Epidermal melanocyte (primary cell): ENCODE measurements around the gene FAM107A.

Experiments used
- DNase-seq: peaks from one replicate; pipeline ENCODE4 v3.0.0; 2011; ENCODE audit warnings: low spot score; ENCODE audit not compliant: insufficient read length

The FAM107A gene

GRCh38 chr3:58591517-58592510 lies 14.6 kb upstream of the FAM107A start:
- DNase-seq, result no peak

DNA sequence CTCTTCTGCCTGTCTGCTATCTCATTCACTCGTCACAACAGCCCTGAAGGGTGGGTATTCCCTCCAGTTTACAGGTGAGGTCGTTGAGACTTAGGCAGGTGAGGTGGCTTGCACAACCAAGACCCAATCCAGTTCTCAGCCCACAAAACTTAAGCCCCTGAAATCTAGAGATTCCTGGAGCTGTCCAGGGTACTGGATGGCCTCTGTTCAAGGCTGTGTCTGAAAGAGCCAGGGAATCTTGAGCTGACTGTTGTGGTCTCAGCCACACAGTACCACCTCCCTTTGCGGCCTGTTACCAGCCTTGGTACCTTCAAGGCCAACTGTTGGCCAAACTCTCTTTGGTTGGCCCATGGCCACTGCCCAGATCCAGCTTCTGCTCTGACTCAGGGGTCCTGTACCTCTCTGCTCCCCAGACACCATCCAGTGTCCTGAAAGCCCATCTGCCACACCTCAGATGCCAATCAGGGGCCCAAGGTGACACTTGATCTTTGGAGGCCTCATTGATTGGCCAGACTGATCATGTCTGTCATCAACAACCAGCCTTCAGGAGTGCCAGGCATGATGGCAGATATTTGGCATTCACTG lies 10.9 kb upstream of the FAM107A start:
- no peak for DNase-seq

- no peak for DNase-seq
These were observed 9.6 kb upstream of the FAM107A start for GRCh38 chr3:58586776-58587192.

DNA sequence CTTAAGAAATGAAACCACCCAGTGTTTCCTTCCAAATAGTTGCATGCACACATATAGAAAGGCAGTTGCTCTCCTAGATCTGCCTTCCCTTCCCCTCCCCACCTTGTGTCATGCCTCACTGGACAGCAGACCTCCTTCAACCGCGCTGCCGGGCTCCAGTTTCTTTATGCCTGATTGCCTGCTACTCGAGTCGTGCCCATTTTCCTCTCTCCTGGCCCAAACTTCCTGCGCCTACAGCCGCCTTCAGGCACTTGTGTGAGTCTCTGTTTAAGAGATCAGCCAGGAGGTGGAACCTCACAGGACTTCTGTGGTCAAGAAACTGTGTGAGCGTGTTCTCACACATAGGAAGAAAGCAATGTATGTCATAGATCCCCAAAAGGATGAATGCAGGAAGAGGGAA lies 8.8 kb upstream of the FAM107A start:
- DNase-seq, result no peak

DNA sequence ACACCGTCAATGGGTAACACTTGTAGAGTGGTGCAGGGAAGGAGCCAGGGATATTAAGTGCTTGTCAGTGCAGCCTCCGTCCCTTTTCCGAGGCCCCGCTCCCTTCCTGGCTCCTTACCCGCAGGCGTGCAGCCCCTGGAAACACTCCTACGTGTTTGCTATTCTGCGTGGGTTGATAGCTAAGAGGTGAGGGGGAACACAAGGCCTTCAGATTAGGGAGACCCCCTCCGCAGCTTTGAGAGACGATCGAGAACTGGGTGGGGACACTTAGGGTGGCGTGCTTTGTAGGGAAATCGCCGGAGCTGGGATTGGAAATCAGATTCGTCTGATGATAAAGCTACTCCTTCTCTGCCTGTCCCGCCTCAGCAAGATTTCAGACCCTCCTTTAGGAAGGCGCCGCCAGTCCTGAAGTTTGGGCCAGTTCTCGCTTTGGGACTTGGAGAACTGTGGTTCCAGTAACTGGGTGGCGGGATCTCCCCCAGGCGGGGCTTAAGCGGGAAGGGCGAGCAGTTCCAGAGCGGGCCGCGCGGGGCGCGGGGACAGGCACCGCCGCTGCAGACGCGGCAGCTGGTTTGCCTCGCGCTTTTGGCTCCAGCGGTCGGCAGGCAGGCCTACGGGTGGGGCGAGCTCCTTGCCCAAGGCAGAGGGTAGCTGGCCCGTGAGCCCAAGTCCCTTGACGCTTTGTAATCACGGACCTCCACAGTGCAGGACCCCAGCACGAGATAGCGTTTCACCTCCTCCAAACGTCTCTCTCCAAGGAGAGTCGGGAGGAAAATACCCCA lies 8.0 kb upstream of the FAM107A start:
- DNase-seq, result peak; percentile 90

- DNase-seq, result no peak
These were observed 7.5 kb upstream of the FAM107A start for GRCh38 chr3:58584690-58585004.

- DNase-seq, result peak; percentile 23
These were observed 4.3 kb upstream of the FAM107A start for GRCh38 chr3:58581328-58582091.

DNA sequence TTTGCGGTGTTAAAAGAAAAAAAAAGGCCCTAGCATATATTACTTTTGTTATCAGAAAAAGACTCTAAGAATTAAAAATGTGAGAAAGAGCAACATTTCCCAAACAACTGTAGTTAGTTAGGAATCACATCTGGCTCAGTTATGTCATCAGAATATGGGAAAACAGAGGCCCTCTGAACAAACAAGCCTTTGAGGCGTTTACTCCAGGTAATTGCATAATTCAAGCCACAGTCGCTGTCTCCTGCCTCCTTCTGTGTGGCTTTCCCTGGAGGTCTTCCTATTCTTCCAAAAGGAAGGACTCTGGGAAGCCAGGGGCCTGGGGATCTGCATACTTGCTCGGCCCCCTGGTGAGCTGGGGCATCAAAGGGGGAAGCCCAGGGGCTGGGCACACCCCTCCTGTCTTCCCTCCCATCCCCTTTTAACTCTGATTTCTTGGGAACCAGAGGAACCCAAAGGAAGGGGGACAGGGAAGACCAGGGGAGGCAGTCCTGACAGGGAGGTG lies 3.7 kb upstream of the FAM107A start:
- no peak for DNase-seq

DNA sequence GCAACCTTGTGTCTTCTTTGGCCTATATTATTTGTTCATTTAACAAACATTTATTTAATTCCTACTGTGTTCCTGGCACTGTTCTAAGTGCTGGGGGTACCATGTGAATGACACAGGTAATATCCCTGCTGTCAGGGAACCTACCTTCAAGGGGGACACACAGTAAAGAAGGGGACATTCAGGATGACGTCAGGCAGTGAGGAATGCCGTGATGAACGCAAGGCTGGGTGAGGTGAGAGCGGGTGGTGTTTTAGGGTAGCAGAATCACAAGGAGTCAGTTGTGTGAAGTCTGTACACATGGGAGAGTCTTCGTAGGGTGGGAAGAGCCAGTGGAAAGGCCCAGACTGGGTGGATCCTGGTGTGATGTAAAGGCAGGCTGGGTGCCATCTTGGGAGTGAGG lies 1.7 kb upstream of the FAM107A start:
- DNase-seq, result no peak

GRCh38 chr3:58576716-58577115 lies 475 bp downstream of the FAM107A start:
- DNase-seq, result no peak

GRCh38 chr3:58575971-58576652 lies 1.1 kb downstream of the FAM107A start:
- DNase-seq, result no peak

- DNase-seq, result no peak
These were observed 2.5 kb downstream of the FAM107A start for GRCh38 chr3:58574682-58575081.

DNA sequence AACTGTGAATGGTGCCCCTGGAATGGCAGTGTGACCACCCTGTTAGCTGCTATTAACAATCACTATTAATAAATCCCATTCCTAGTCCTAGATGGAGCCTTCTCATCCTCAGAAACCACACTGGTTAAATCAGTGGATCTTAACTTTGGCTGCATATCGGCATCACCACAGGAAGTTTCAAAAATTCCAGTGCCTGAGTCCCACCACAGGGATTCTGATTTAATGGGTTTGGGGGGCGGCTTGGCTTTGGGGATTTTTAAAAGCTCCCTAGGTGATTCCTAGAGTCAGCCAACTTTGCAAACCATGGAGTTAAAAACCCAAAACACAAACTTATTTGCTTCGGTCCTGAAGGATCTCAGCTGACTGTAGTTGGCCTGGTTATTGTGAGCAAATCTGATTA lies 3.1 kb downstream of the FAM107A start:
- no peak for DNase-seq

GRCh38 chr3:58573640-58574039 lies 3.6 kb downstream of the FAM107A start:
- DNase-seq, result no peak

GRCh38 chr3:58572634-58573230 lies 4.5 kb downstream of the FAM107A start:
- no peak for DNase-seq

GRCh38 chr3:58572013-58572633 lies 5.1 kb downstream of the FAM107A start:
- DNase-seq, result no peak

DNA sequence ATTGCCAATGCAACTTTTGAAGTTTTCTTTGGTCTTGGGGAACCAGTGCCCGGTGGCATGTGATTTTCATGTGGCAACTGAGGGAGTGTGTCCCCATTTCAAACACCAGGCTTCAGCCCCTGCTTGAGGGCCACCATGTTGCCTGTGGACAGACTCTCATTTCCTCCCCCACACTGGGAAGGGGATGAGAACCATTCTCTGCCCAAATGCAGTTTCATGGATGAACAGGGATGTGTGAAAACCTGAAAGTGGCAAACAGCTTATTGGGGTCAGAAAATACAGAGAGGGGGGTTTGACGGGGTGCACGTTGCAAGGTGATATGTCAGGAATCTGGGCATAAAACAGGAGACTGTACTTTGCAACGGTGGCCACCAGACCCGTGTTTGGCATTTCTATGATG lies 6.3 kb downstream of the FAM107A start:
- no peak for DNase-seq

- DNase-seq, result no peak
These were observed 7.7 kb downstream of the FAM107A start for GRCh38 chr3:58569287-58570001.
